Medulla oblongata (tissue), 1 donor: ENCODE results near the gene GATAD2A.

ENCODE experiments used
- DNase-seq: peaks from one replicate; pipeline ENCODE4 v3.0.0-alpha.2; 2015; ENCODE audit errors: extremely low spot score

The GATAD2A gene

GRCh38 chr19:19545707-19546106 lies 140.2 kb downstream of the GATAD2A start:
- no peak for DNase-seq

GRCh38 chr19:19546751-19547162 lies 141.3 kb downstream of the GATAD2A start:
- DNase-seq, result no peak

GRCh38 chr19:19547674-19548336 lies 142.3 kb downstream of the GATAD2A start:
- no peak for DNase-seq

- DNase-seq, result no peak
Observed at GRCh38 chr19:19548915-19549759, 143.7 kb downstream of the GATAD2A start.

- DNase-seq, result no peak
Observed at GRCh38 chr19:19549804-19550464, 144.5 kb downstream of the GATAD2A start.

GRCh38 chr19:19550485-19550929 lies 145.0 kb downstream of the GATAD2A start:
- no peak for DNase-seq

- no peak for DNase-seq
Observed at GRCh38 chr19:19550972-19551852, 145.7 kb downstream of the GATAD2A start.

GRCh38 chr19:19551853-19552192 lies 146.3 kb downstream of the GATAD2A start:
- DNase-seq, result no peak

- no peak for DNase-seq
Observed at GRCh38 chr19:19552798-19553197, 147.3 kb downstream of the GATAD2A start.

GRCh38 chr19:19553670-19554069 lies 148.2 kb downstream of the GATAD2A start:
- no peak for DNase-seq

GRCh38 chr19:19554074-19555023 lies 148.9 kb downstream of the GATAD2A start:
- DNase-seq, result peak; percentile 8

GRCh38 chr19:19558055-19558454 lies 152.6 kb downstream of the GATAD2A start:
- DNase-seq, result no peak
